Esophagus squamous epithelium (tissue), 4 donors: ENCODE measurements around the gene DYRK1B.

Source experiments
- POLR2A ChIP-seq, 4 donors: fragments of 450-650 bp; IDR thresholded peaks; one replicate each; pipeline ENCODE4 v1.6.1; 2017; ENCODE audit warnings: antibody characterized with exemption in 4 of 4, mild to moderate bottlenecking in 4 of 4, moderate library complexity in 3 of 4
- TF ChIP-seq, protein P1 (sequence below), 6 experiments: fragments of 450-650 bp in 4 of 6; fragments of 200-600 bp in 2 of 6; sonication (generic) in 2 of 6; IDR thresholded peaks; one replicate each; pipeline ENCODE4 v1.5.1; 2016 to 2019; ENCODE audit warnings: antibody characterized with exemption in 6 of 6, mild to moderate bottlenecking in 4 of 6, moderate library complexity in 4 of 6

DNA sequence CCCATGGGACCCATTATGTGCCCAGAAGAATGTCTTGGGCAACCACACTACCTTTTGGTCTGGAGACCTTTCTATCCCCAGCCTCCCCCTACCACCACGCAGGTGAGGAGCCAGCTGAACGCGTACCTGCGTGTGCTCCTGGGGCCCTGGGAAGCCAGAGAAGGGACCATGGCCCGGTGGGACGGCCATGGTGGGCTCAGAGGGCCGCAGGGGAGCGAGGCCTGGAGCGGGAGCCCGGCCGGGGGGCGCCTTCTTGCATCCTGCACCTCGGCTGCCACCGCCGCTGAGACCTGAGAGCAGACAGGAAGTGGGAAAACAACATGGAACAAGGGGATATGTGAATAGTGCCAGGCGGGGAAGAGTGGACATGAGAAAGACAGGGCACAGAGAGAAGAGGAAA lies 2.3 kb downstream of the DYRK1B start:
- TF ChIP-seq, protein P1, sequence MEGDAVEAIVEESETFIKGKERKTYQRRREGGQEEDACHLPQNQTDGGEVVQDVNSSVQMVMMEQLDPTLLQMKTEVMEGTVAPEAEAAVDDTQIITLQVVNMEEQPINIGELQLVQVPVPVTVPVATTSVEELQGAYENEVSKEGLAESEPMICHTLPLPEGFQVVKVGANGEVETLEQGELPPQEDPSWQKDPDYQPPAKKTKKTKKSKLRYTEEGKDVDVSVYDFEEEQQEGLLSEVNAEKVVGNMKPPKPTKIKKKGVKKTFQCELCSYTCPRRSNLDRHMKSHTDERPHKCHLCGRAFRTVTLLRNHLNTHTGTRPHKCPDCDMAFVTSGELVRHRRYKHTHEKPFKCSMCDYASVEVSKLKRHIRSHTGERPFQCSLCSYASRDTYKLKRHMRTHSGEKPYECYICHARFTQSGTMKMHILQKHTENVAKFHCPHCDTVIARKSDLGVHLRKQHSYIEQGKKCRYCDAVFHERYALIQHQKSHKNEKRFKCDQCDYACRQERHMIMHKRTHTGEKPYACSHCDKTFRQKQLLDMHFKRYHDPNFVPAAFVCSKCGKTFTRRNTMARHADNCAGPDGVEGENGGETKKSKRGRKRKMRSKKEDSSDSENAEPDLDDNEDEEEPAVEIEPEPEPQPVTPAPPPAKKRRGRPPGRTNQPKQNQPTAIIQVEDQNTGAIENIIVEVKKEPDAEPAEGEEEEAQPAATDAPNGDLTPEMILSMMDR (IDR thresholded peaks at IDR 0.05), result no peak
- no peak for TF ChIP-seq POLR2A (IDR thresholded peaks at IDR 0.05)
